ENCODE measurements around the gene CD82. TPM values are rescaled to one million over a fixed set of nuclear protein-coding genes. Genes with fewer than 3 reads are reported as not detected.

The CD82 gene
- total RNA-seq, 3 donors from 2014 or later (not counting 1 experiment from before 2014, with no cell fraction given), result 11.6 to 42.1 (median 13.0) TPM

- peak overlapping the region; percentile 9 to 87 for H3K27ac Mint-ChIP-seq
- Histone ChIP-seq H3K4me3 (ENCODE audit: low read length) (peak overlapping the region; percentile 6), H3K36me3 (ENCODE audit: control insufficient read depth, insufficient read depth, low read length) (no peaks in the 10 kb centered on the region), H3K27ac (ENCODE audit: low read length) (peak overlapping the region; percentile 72), H3K4me1 (ENCODE audit: control insufficient read depth, insufficient read depth, low read length) (peaks cover 72% of the 10 kb centered on the region), H3K9me3 (ENCODE audit: control insufficient read depth, insufficient read depth, low read length) (no peaks in the 10 kb centered on the region), H3K27me3 (ENCODE audit: control insufficient read depth, insufficient read depth, low read length) (no peaks in the 10 kb centered on the region)
- 91% methylated on average over 1 of the region's 4 CpGs for WGBS (ENCODE audit: insufficient coverage)
- no peaks in the 10 kb centered on the region for H3K9me3 Mint-ChIP-seq
- H3K4me1 Mint-ChIP-seq, result peaks cover 24 to 56% of the 10 kb centered on the region in 2 donors
- DNase-seq (no peak), ATAC-seq (no peak)
- intact Hi-C loops (cut with micrococcal nuclease), result loop anchor here (5.0 kb wide), 1 partner anchor 294 kb away; no protein-coding TSS in a partner anchor
- no peak for TF ChIP-seq CTCF (IDR thresholded peaks at IDR 0.05)
- no peaks in the 10 kb centered on the region for H3K36me3 Mint-ChIP-seq
- H3K4me3 Mint-ChIP-seq, result no peak overlapping the region
- peaks cover 0 to 5% of the 10 kb centered on the region in 2 donors for H3K27me3 Mint-ChIP-seq (ENCODE audit: low read depth in 2 of 2)
Observed at GRCh38 chr11:44568331-44568657, 2.8 kb downstream of the CD82 start.

GRCh38 chr11:44568658-44569473 lies 3.4 kb downstream of the CD82 start:
- no peaks in the 10 kb centered on the region for H3K9me3 Mint-ChIP-seq
- H3K36me3 Mint-ChIP-seq, result no peaks in the 10 kb centered on the region
- peaks cover 29 to 62% of the 10 kb centered on the region in 2 donors for H3K4me1 Mint-ChIP-seq
- H3K27ac ChIP-seq (ENCODE audit: low read length), result peak overlapping the region; percentile 72
- peak overlapping the region; percentile 12 to 87 for H3K27ac Mint-ChIP-seq
- WGBS (ENCODE audit: insufficient coverage), result 15% methylated on average over 13 of the region's 15 CpGs
- H3K4me3 Mint-ChIP-seq, result peak overlapping the region; percentile 49
- H3K9me3 ChIP-seq (ENCODE audit: control insufficient read depth, insufficient read depth, low read length), result no peaks in the 10 kb centered on the region
- no peak for TF ChIP-seq CTCF (IDR thresholded peaks at IDR 0.05)
- DNase-seq, result peak; percentile 67 to 92
- H3K27me3 ChIP-seq (ENCODE audit: control insufficient read depth, insufficient read depth, low read length), result no peaks in the 10 kb centered on the region
- intact Hi-C loops (cut with micrococcal nuclease), result loop anchor here (5.0 kb wide), 1 partner anchor 293 kb away; no protein-coding TSS in a partner anchor
- peak; percentile 49 to 73 (median 61) for ATAC-seq
- H3K27me3 Mint-ChIP-seq (ENCODE audit: low read depth in 2 of 2), result peaks cover 0 to 5% of the 10 kb centered on the region in 2 donors
- H3K36me3 ChIP-seq (ENCODE audit: control insufficient read depth, insufficient read depth, low read length), result no peaks in the 10 kb centered on the region
- H3K4me1 ChIP-seq (ENCODE audit: control insufficient read depth, insufficient read depth, low read length), result peaks cover 78% of the 10 kb centered on the region
- H3K4me3 ChIP-seq (ENCODE audit: low read length), result peak overlapping the region; percentile 6

- intact Hi-C loops (cut with micrococcal nuclease), result no loop called here
- no peak overlapping the region for H3K4me3 ChIP-seq (ENCODE audit: low read length)
- H3K27ac Mint-ChIP-seq, result peak overlapping the region; percentile 23 to 87
Observed at GRCh38 chr11:44570411-44571155, 5.1 kb downstream of the CD82 start.

More at GRCh38 chr11:44570411-44571155, 5.1 kb downstream of the CD82 start:
- ATAC-seq (no peak), DNase-seq (no peak)
- WGBS (ENCODE audit: insufficient coverage), result 85% methylated on average over 10 of the region's 10 CpGs
- no peaks in the 10 kb centered on the region for H3K36me3 Mint-ChIP-seq
- no peaks in the 10 kb centered on the region for H3K9me3 Mint-ChIP-seq
- Histone ChIP-seq H3K27me3 (ENCODE audit: control insufficient read depth, insufficient read depth, low read length) (no peaks in the 10 kb centered on the region), H3K4me1 (ENCODE audit: control insufficient read depth, insufficient read depth, low read length) (peaks cover 84% of the 10 kb centered on the region), H3K9me3 (ENCODE audit: control insufficient read depth, insufficient read depth, low read length) (no peaks in the 10 kb centered on the region), H3K36me3 (ENCODE audit: control insufficient read depth, insufficient read depth, low read length) (no peaks in the 10 kb centered on the region), H3K27ac (ENCODE audit: low read length) (no peak overlapping the region)
- H3K4me1 Mint-ChIP-seq, result peaks cover 42 to 65% of the 10 kb centered on the region in 2 donors
- H3K27me3 Mint-ChIP-seq (ENCODE audit: low read depth in 2 of 2), result peaks cover 0 to 5% of the 10 kb centered on the region in 2 donors
- no peak overlapping the region for H3K4me3 Mint-ChIP-seq
- TF ChIP-seq CTCF (IDR thresholded peaks at IDR 0.05), result no peak

Data from natural killer cell (primary cell).